PFSK-1 (cell line): ENCODE measurements around the gene SLC39A11. TPM values are rescaled to one million over a fixed set of nuclear protein-coding genes. Genes with fewer than 3 reads are reported as not detected.
A peak's percentile ranks its signal among the peaks of the same experiment; 100 is the strongest.

Experiments used
- FOXP2 ChIP-seq: optimal IDR thresholded peaks from 2 replicates; pipeline ENCODE3; 2011; ENCODE audit warnings: borderline replicate concordance, control low read depth, inconsistent platforms; ENCODE audit not compliant: insufficient read depth; ENCODE audit errors: extremely low read length, extremely low read depth
- POLR2AphosphoS5 ChIP-seq: IDR thresholded peaks from 2 replicates; pipeline ENCODE4 v1.6.1; 2012; ENCODE audit warnings: low read depth, mild to moderate bottlenecking, control low read depth, low read length, moderate library complexity
- SIN3A ChIP-seq: IDR thresholded peaks from 2 replicates; pipeline ENCODE4 v1.6.1; 2012; ENCODE audit warnings: mild to moderate bottlenecking, low read length, moderate library complexity, borderline replicate concordance; ENCODE audit not compliant: insufficient read depth
- TAF1 ChIP-seq: IDR thresholded peaks from 2 replicates; pipeline ENCODE4 v1.6.1; 2012; ENCODE audit warnings: low read length, control low read depth, borderline replicate concordance; ENCODE audit not compliant: insufficient read depth
- polyA plus RNA-seq: library from polyadenylated mRNA; unstranded; fragments of >200 nt; gene quantifications from one replicate; pipeline ENCODE4 v1.2.1, GENCODE V29; 2012; ENCODE audit warnings: low read depth, missing spikeins; ENCODE audit not compliant: insufficient read length
- TF ChIP-seq, protein P1 (sequence below), 2 experiments: IDR thresholded peaks; 2 replicates each; pipeline versions ENCODE4 v1.6.1 to v1.8.0; 2011 to 2012; ENCODE audit warnings: low read depth in 2 of 2, low read length in 2 of 2, control low read depth in 1 of 2, inconsistent platforms in 1 of 2, mild to moderate bottlenecking in 1 of 2, moderate library complexity in 1 of 2; ENCODE audit not compliant: insufficient read depth in 1 of 2

SLC39A11 gene, protein sequence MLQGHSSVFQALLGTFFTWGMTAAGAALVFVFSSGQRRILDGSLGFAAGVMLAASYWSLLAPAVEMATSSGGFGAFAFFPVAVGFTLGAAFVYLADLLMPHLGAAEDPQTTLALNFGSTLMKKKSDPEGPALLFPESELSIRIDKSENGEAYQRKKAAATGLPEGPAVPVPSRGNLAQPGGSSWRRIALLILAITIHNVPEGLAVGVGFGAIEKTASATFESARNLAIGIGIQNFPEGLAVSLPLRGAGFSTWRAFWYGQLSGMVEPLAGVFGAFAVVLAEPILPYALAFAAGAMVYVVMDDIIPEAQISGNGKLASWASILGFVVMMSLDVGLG
- polyA plus RNA-seq = 11.6 TPM

DNA sequence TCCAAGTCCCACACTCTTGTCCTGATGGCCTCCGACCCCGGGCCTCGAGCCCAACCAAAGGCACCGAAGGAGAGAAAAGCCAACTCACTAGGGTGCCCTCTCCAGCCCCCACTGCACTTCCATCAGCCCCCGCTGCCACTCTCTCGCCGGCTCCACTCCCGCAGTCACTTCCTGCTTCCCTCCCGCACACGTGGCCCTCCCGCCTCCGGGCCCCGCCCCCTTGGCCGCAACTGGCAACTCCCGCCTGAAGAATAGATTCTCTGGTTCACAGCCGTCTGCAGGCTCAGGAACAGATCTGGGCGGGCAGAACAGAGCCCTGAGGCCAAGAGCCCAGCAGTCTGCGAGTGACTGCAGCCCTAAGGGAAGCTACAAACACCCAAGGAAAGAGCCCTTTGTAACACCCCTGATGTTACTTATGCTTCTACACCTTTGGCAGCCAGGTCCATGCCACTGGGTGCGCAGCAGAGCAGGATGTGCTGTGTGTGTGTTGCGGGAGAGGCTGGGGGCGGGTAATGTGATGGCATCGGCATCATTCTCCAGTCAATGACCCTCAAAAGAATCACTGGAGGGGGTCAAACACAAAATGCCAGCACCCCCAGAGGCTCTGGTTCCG, at the start of gene SLC39A11:
TSS of gene SLC39A11 (minus strand) at position 166 of the 613 bp plus-strand sequence. CDS start 3,924 bp downstream, outside the sequence.
- TF ChIP-seq, protein P1, sequence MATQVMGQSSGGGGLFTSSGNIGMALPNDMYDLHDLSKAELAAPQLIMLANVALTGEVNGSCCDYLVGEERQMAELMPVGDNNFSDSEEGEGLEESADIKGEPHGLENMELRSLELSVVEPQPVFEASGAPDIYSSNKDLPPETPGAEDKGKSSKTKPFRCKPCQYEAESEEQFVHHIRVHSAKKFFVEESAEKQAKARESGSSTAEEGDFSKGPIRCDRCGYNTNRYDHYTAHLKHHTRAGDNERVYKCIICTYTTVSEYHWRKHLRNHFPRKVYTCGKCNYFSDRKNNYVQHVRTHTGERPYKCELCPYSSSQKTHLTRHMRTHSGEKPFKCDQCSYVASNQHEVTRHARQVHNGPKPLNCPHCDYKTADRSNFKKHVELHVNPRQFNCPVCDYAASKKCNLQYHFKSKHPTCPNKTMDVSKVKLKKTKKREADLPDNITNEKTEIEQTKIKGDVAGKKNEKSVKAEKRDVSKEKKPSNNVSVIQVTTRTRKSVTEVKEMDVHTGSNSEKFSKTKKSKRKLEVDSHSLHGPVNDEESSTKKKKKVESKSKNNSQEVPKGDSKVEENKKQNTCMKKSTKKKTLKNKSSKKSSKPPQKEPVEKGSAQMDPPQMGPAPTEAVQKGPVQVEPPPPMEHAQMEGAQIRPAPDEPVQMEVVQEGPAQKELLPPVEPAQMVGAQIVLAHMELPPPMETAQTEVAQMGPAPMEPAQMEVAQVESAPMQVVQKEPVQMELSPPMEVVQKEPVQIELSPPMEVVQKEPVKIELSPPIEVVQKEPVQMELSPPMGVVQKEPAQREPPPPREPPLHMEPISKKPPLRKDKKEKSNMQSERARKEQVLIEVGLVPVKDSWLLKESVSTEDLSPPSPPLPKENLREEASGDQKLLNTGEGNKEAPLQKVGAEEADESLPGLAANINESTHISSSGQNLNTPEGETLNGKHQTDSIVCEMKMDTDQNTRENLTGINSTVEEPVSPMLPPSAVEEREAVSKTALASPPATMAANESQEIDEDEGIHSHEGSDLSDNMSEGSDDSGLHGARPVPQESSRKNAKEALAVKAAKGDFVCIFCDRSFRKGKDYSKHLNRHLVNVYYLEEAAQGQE (IDR thresholded peaks at IDR 0.05; ENCODE audit: insufficient read depth in 1 of 2, low read depth in 2 of 2, low read length in 2 of 2) = 0 out of 4 replicates have a peak, but pooled peaks of 1 of the 2 experiments have one; percentile 23
- peak; percentile 74 for TF ChIP-seq POLR2AphosphoS5
- peak; percentile 75 for TF ChIP-seq FOXP2
- no peak for TF ChIP-seq TAF1
- peak; percentile 98 for TF ChIP-seq SIN3A

DNA sequence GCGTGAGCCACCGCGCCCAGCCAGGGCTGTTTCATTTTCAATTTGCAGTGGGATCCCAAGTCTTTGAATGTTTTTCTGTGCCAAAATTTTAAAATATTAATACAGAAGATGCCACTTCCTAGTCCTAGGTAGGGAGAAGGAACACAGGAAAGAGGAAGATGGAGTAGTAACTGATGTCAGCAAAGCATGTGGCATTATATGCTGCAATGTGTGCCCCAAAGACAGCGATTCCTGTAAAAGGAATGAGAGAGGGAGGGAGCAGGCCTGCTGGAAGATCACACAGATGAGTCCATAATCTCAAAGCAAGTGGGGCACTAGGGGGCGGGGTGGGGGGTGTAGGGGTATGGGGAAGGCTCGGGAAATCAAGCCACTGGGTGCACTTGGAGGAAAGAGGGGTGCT, 48.9 kb upstream of the SLC39A11 start:
- TF ChIP-seq FOXP2 (no peak), POLR2AphosphoS5 (no peak), SIN3A (no peak), TAF1 (no peak)

DNA sequence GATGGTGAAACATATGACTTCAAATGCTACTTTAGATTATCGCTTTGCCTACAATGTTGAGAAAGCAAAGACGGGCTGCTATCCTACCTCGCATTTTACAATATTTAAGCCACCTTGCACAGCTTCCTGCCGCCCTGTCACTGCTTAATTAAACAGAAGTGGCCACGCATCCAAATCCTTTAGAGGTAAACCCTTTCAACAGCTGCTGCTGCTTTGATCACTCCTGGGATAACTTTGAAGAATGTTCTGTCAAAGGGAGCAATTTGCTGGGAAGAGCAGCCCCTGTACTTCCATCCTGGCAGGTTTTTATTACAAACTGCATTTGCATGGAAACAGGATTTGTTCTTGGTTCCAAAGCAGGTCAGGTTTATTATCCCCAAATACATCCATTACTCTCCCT, 48.1 kb upstream of the SLC39A11 start:
- TF ChIP-seq, protein P1 (IDR thresholded peaks at IDR 0.05; ENCODE audit: insufficient read depth in 1 of 2, low read depth in 2 of 2, low read length in 2 of 2) = no peak
- TF ChIP-seq POLR2AphosphoS5 (no peak), FOXP2 (no peak), SIN3A (no peak), TAF1 (no peak)

DNA sequence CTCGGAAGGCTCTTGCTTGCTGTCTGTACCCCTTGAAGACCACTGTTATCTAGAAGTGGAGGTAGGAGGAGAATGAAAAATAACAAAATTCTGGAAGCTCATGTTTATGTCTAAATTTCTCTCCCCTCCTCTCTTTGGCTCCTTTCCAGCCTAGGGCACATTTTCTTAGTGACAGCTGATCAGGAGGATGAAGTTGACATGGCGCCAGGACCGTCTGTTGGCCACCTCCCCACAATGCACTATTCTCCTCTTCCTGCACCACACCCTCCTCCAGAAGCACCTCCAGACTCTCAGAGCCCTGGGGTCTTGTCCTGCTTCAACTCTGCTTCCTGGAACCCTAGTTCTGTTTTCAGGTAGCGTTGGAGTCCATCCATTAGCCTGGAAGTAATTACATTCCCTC, 46.8 kb upstream of the SLC39A11 start:
- TF ChIP-seq, protein P1 (IDR thresholded peaks at IDR 0.05; ENCODE audit: insufficient read depth in 1 of 2, low read depth in 2 of 2, low read length in 2 of 2) = no peak
- TF ChIP-seq TAF1 (no peak), POLR2AphosphoS5 (no peak), FOXP2 (no peak), SIN3A (no peak)

DNA sequence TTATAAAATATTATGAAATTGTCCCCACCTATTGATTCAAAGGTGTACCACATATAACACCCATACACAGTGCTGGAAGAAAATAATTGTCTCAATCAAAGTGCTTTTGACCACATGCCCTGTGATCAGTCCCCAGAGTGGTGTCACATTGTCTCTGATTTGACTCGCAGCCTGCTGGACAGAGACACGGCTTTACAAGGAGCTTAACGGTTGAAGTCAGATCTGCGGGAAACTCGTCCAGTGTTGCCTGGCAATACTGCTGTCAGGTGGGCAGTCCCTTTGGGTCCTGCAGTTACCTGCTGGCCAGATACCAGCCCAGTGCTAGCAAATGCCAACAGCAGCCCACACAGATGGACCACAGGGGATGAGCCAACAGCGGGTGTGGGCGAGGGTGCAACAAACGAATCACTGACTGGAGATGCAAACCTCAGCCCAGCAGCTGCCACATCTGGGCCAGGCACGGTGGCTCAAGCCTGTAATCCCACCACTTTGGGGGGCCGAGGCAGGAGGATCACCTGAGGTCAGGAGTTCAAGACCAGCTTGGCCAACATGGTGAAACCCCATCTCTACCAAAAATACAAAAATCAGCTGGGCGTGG, 46.2 kb upstream of the SLC39A11 start:
- TF ChIP-seq SIN3A = no peak
- TF ChIP-seq TAF1 = no peak
- TF ChIP-seq, protein P1 (IDR thresholded peaks at IDR 0.05; ENCODE audit: insufficient read depth in 1 of 2, low read depth in 2 of 2, low read length in 2 of 2) = peak; percentile 35 to 82; a peak in 3 of 4 replicates
- no peak for TF ChIP-seq FOXP2
